Suppressor macrophage treated with lipopolysaccharide for 4 hours (primary cell): ENCODE measurements around the gene CNPPD1.

ENCODE experiments used
- DNase-seq: peaks from one replicate; pipeline ENCODE4 v3.0.0-alpha.2; 2020

CNPPD1 gene

DNA sequence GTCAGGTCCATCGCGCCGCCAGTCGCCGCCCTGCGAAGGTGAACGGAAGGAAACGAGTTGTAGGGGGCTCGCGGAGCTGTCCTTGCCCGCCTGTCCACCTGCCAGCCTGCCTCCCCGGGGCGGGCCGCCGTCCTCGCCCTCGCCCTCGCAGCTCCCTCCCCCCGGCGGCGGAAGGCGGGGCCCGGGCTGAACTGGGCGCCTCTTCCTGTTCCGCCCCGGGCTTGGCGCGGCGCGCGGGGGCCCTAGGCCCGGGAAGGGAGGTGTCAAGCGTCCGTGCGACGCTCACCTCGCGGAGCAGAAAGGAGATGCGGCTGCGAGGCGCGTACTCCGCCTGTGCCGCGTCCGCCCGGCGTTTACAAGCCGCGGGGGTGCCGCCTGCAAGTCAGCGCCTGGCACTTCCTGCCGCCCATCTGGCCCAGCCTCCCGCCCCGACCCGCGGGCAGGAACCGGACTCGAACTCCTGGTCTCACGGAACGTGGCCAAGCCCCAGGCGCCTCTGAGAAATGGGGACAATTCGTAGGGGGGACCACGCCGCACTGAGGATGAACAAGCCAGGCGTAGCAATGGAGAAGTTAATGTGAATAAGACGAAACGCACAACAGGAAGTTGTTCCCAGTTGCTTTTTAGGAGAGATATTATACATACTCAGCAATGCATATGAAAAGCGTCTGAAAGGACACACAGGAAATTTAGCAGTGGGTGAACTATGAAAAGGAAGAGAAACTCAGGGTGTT lies at the start of gene CNPPD1:
Gene CNPPD1, minus strand, starts transcription at position 108 of the 734 bp plus-strand sequence. Its CDS starts 97 bp downstream, at position 11.
- peak; percentile 91 for DNase-seq

GRCh38 chr2:219225350-219225749 lies 48.6 kb upstream of the CNPPD1 start:
- peak; percentile 52 for DNase-seq

DNA sequence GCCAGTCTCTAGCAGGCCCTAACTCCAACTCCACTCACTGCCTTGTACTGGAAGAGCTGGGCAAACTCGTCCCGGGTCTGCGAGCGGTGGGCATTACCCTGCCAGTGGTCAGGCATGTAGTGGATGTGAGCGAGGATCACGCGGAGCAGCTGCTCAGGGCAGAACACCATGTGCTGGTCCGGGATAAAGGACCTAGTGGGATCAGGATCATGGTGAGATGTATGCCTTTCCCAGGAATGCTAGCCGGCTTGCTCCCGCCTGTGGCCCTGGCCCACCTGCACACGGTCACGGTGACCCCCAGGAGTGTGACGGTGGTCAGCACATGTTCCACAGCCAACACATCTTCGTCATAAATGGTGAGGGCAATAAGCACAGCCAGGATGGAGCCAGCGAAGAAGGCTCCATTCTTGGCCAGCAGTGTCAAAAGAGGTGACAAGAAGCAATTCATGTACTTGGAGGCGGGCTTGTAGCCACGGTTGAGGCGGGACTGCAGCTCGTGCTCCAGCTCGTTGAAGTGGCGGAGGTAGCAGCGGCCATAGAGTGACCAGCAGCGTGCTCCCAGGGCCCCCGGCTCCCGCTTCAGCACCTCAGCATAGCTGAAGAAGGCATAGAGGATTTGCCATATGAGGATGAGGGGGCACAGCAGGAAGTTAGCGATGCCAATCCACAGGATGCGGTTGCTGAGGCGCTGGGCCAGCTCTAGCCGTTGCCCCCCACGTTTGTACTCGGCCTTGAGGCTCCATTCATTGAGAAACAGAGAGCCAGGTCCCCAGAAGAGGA lies 47.3 kb upstream of the CNPPD1 start:
- DNase-seq: no peak

- no peak for DNase-seq
Measured at GRCh38 chr2:219221957-219222518, 45.3 kb upstream of the CNPPD1 start.

GRCh38 chr2:219220652-219221402 lies 44.1 kb upstream of the CNPPD1 start:
- DNase-seq: no peak

GRCh38 chr2:219219784-219220532 lies 43.2 kb upstream of the CNPPD1 start:
- DNase-seq: no peak

- DNase-seq: peak; percentile 71
Measured at GRCh38 chr2:219218732-219219701, 42.3 kb upstream of the CNPPD1 start, which contains the start of gene ABCB6. TSS of gene ABCB6 (minus strand) at chr2:219218958. CDS start at chr2:219218673, 285 bp downstream.

DNA sequence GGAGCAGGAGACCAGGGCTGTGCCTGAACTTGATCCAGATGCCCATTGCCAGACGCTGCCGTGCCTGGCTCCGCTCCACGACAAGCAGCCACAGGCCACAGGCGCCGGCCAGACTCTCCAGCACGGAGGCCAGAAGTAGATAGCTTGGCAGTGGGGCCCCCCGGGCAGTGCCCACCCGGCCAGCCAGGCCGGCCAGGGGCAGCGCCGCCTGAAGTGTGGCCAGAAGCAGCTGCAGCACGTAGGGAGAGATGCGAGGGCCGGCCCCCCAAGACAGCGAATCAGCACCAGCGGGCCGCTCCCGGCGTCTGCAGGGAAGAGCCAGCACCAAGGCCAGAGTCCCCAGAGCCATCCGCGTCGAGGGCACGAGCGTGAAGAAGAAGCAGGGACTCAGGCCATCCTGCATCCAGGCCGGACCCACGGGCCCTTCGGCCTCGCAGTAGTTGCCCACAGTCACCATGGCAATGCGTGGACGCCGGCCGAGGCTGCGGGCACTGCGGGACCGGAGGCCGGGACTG lies 41.5 kb upstream of the CNPPD1 start:
- DNase-seq: peak; percentile 29

DNA sequence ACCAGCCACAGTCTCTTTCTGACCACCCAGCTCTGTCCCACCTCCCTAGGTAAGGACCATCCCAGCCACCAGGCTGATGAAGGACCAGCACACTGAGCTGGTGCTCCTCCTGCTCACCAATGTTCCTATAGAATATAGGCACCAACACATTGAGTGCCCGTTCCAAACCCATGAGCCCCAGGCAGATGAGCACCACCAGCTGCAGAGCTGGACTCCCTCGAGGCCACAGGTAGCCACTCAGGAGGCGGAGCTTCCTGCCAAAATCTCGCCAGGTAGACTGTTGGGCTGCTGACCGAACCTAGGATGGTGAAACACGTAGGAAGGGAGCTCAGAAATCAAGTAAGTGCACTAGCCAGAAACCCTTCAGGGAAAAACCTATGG lies 39.8 kb upstream of the CNPPD1 start:
- DNase-seq: no peak

DNA sequence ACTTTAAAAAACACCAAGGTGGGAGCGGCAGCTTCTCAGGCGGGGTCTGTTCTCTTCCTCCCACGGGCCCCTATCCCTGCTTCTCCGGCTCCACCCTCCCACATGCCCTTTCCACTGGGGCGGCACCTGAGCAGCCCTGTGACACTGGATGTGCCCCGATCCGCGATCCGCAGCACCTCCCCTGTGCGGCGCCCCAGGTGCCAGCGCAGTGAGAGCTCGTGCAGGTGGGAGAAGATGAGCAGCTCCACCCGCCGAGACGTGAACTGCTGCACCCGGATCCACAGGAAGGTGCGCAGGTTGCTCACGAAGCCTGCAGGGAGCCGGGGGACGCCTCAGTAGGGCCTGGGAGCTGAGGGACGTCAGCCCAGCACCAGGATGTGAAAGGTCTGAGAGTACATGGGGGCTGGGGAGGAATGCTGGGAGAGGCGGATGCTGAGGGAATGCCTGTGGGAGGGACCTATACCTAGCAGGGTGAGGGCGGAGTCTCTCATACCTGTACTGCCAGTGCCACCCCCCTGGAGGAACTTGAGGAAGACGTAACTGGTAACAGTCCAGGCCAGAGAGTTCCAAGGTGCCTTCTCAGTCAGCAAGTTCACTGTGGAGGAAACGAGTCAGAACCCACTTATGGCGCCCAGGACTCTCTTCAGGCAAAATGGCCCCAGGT lies 39.3 kb upstream of the CNPPD1 start:
- no peak for DNase-seq

- no peak for DNase-seq
Measured at GRCh38 chr2:219214786-219215185, 38.1 kb upstream of the CNPPD1 start.

GRCh38 chr2:219214141-219214540 lies 37.4 kb upstream of the CNPPD1 start:
- DNase-seq: no peak

DNA sequence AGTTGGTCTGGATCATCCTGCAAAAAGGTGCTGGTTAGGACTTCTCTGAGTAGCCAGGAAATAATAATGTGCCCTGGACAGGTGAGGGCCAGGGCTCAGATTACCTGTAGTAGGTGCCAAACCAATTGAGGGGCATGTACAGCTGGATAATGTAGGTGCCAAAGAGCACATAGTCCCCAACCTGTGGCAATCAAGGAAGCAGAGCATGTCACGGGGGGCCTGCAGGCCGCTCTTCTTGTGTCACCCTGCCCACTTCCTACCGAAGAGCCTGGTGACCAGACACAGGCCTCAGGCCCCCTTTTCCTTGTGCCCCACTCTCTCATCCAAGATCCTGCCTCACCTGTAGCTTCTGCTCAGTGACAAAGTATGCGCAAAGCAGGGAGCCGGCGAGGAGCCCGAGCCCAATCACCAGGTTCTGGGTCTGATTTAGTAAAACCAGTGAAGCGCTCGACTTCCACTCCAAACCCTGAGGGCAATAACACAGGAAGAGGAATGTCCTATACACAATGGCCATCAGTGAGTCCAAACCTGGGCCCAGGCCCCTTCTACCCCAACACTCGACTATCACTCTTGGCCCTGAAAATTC lies 36.9 kb upstream of the CNPPD1 start:
- no peak for DNase-seq

- no peak for DNase-seq
Measured at GRCh38 chr2:219213026-219213415, 36.3 kb upstream of the CNPPD1 start.

- no peak for DNase-seq
Measured at GRCh38 chr2:219210886-219211362, 34.2 kb upstream of the CNPPD1 start.

DNA sequence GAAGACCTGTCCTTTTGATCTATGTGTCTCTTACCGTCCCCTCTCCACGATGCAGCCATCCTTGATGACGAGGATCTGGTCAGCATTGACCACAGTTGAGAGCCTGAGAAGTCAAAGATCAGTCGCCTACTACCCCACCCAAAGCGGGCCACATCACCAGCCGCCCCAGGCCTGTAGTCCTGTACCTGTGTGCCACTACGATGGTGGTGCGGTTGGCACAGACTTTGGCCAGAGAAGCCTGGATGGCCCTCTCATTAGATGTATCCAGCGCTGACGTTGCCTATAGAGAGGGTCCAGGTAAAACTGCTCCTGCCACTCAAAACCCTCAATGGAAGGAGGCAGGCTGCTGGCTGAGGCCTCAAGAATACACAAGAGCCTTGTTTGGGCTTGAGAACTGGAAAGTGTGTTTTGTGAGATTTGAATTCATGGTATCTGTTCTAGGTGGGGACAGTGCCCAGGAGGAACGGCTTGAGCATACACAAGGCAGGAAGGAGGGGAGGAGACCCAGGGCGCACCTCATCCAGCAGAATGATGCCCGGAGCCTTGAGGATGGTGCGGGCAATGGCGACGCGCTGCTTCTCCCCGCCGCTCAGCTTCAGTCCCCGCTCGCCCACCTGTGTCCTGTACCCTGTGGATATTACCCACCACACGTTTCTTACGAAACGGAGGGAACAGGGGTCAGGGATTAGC lies 33.6 kb upstream of the CNPPD1 start:
- DNase-seq: no peak

GRCh38 chr2:219209236-219210195 lies 32.8 kb upstream of the CNPPD1 start:
- DNase-seq: no peak
